Keratinocyte (primary cell): Measurements from ENCODE around the gene NEK10. TPM values are rescaled to one million over a fixed set of nuclear protein-coding genes. Genes with fewer than 3 reads are reported as not detected.

Source experiments
- DNase-seq: peaks from one replicate; pipeline ENCODE4 v3.0.0-alpha.2; 2011; ENCODE audit warnings: low read depth, missing footprints, low spot score
- FAIRE-seq: peaks from 2 replicates; lab custom pipeline; 2011; peaks lifted over from hg19 to GRCh38; lab: Jason Lieb, UNC
- H2AFZ ChIP-seq: 2 replicates; pipeline ENCODE4 v1.6.0; 2012; ENCODE audit warnings: low read length, control low read depth, inconsistent platforms; ENCODE audit not compliant: control insufficient read depth
- H3K27ac ChIP-seq: 2 replicates; pipeline ENCODE4 v1.5.1; 2011; ENCODE audit warnings: low read length; ENCODE audit not compliant: control insufficient read depth, insufficient read depth
- H3K27me3 ChIP-seq: 3 replicates; pipeline ENCODE4 v1.6.0; 2011; ENCODE audit warnings: low read length; ENCODE audit not compliant: control insufficient read depth, insufficient read depth; ENCODE audit errors: extremely low read depth
- H3K36me3 ChIP-seq, 2 experiments: 2 replicates in 1 of 2; 3 replicates in 1 of 2; pipeline ENCODE4 v1.5.1; 2011; ENCODE audit warnings: low read length in 2 of 2, mild to moderate bottlenecking in 1 of 2; ENCODE audit not compliant: control insufficient read depth in 2 of 2, insufficient read depth in 2 of 2; ENCODE audit errors: extremely low read depth in 1 of 2
- H3K4me1 ChIP-seq: 3 replicates; pipeline ENCODE4 v1.5.1; 2011; ENCODE audit warnings: low read length; ENCODE audit not compliant: control insufficient read depth, insufficient read depth; ENCODE audit errors: extremely low read depth
- H3K4me2 ChIP-seq: 3 replicates; pipeline ENCODE4 v1.6.0; 2011; ENCODE audit warnings: low read depth, low read length; ENCODE audit not compliant: control insufficient read depth, insufficient read depth; ENCODE audit errors: extremely low read depth
- H3K4me3 ChIP-seq, 3 experiments: fragments of 200-600 bp in 1 of 3; sonication (generic) in 1 of 3; 2 replicates in 2 of 3; 3 replicates in 1 of 3; pipeline ENCODE4 v1.5.1; 2011 to 2016; ENCODE audit warnings: low read length in 3 of 3, mild to moderate bottlenecking in 3 of 3, control low read depth in 2 of 3, inconsistent platforms in 1 of 3, low read depth in 1 of 3, mixed read lengths in 1 of 3, mixed run types in 1 of 3, moderate library complexity in 1 of 3; ENCODE audit not compliant: control insufficient read depth in 2 of 3, insufficient read depth in 2 of 3; ENCODE audit errors: extremely low read depth in 1 of 3
- H3K79me2 ChIP-seq: 2 replicates; pipeline ENCODE4 v1.6.0; 2012; ENCODE audit warnings: low read length; ENCODE audit not compliant: control insufficient read depth, insufficient read depth
- H3K9ac ChIP-seq: 3 replicates; pipeline ENCODE4 v1.6.0; 2011; ENCODE audit warnings: low read length; ENCODE audit not compliant: control insufficient read depth, insufficient read depth; ENCODE audit errors: extremely low read depth
- H3K9me1 ChIP-seq: 3 replicates; pipeline ENCODE4 v1.6.0; 2011; ENCODE audit warnings: low read length; ENCODE audit not compliant: control insufficient read depth, insufficient read depth; ENCODE audit errors: extremely low read depth
- H3K9me3 ChIP-seq: 2 replicates; pipeline ENCODE4 v1.5.1; 2012; ENCODE audit warnings: low read depth, low read length; ENCODE audit not compliant: control insufficient read depth
- H4K20me1 ChIP-seq: 3 replicates; pipeline ENCODE4 v1.6.0; 2011; ENCODE audit warnings: low read length; ENCODE audit not compliant: control insufficient read depth, insufficient read depth; ENCODE audit errors: extremely low read depth
- CTCF ChIP-seq, 3 experiments: IDR thresholded peaks in 1 of 3; conservative IDR thresholded peaks in 1 of 3; optimal IDR thresholded peaks in 1 of 3; 2 replicates in 2 of 3; 3 replicates in 1 of 3; pipeline versions ENCODE3 to v1.5.1; 2011; ENCODE audit warnings: low read length in 3 of 3, mild to moderate bottlenecking in 3 of 3, moderate library complexity in 2 of 3, control low read depth in 1 of 3, inconsistent platforms in 1 of 3; ENCODE audit not compliant: insufficient read depth in 2 of 3; ENCODE audit errors: extremely low read depth in 1 of 3
- EZH2 ChIP-seq: IDR thresholded peaks from one replicate; pipeline ENCODE4 v1.6.1; 2012; ENCODE audit warnings: inconsistent platforms, mild to moderate bottlenecking, low read length, moderate library complexity
- dilution Hi-C: fragments of 300-500 bp; cut with MboI; formaldehyde crosslinking; loops from one replicate; pipeline ENCODE4 v1.7.0; 2020; ENCODE audit warnings: low sequenced_read_pairs; ENCODE audit not compliant: extremely low pct_ligation_motif_present
- polyA plus RNA-seq, 5 experiments: library from polyadenylated mRNA; depleted of rRNA in 3 of 5; stranded (reverse) in 3 of 5; stranded (forward) in 1 of 5; unstranded in 1 of 5; fragments of >200 nt; gene quantifications; 1 replicate in 1 of 5; 2 replicates in 3 of 5; 3 replicates in 1 of 5; pipeline versions ENCODE4 v1.2.1 to v1.2.3, GENCODE V29; 2011 to 2012; ENCODE audit warnings: missing spikeins in 2 of 5, low read depth in 1 of 5, low replicate concordance in 1 of 5

Gene NEK10
- polyA plus RNA-seq, 1 donor (not counting 4 experiments of a cell fraction or from before 2014, with no cell fraction given): 0.98 TPM

GRCh38 chr3:27224197-27224596 lies 145.0 kb downstream of the NEK10 start:
- no peak overlapping the region for H2AFZ ChIP-seq
- no peaks in the 10 kb centered on the region for H3K36me3 ChIP-seq
- DNase-seq (no peak), FAIRE-seq (no peak)
- no peaks in the 10 kb centered on the region for H3K27me3 ChIP-seq
- H3K27ac ChIP-seq: no peak overlapping the region
- no peak overlapping the region for H3K9ac ChIP-seq
- dilution Hi-C loops: no loop called here
- H3K9me1 ChIP-seq: no peaks in the 10 kb centered on the region
- H3K4me1 ChIP-seq: no peaks in the 10 kb centered on the region
- H3K4me2 ChIP-seq: no peak overlapping the region
- TF ChIP-seq CTCF (optimal IDR thresholded peaks at IDR 0.05 in 1 of 3, IDR thresholded peaks at IDR 0.05 in 1 of 3, conservative IDR thresholded peaks at IDR 0.05 in 1 of 3; ENCODE audit: extremely low read depth in 1 of 3, insufficient read depth in 2 of 3, low read length in 3 of 3) (no peak), EZH2 (no peak)
- H3K79me2 ChIP-seq: no peaks in the 10 kb centered on the region
- no peak overlapping the region for H3K4me3 ChIP-seq
- no peaks in the 10 kb centered on the region for H4K20me1 ChIP-seq
- no peaks in the 10 kb centered on the region for H3K9me3 ChIP-seq

DNA sequence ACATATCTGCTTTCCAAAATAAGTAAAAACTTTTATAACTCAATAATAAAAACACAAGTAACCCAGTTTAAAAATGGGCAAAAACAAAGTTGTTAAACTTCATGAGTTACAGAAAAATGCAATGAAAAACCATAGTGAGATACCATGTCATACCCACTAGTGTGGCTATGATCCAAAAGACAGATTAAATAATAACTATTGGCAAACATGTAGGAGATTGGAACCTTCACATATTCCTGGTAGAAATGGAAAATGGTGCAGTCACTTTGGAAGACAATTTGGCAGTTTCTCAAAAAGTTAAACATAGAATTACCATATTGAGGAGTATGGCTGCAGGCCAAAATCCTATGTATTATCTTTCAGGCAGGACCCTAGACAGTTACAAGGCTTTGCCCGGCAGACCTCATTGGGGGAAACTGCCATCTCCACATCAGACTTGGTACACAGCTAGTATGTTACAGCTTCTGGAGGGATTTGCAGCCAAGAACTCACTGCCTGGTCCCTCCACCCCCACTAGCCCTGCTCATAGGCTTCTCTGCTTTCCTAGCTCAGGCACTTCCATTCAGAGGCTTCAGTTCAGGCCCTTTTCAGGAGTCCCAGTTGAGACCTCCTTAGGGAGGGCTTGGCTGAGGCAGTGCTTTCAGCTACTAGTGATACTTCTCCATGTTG lies 147.8 kb downstream of the NEK10 start:
- Histone ChIP-seq H3K4me3 (no peak overlapping the region), H2AFZ (no peak overlapping the region), H3K79me2 (no peaks in the 10 kb centered on the region), H3K4me2 (no peak overlapping the region), H3K9me1 (no peaks in the 10 kb centered on the region), H4K20me1 (no peaks in the 10 kb centered on the region), H3K27ac (no peak overlapping the region), H3K27me3 (no peaks in the 10 kb centered on the region), H3K9ac (no peak overlapping the region), H3K4me1 (peaks cover 8% of the 10 kb centered on the region), H3K36me3 (no peaks in the 10 kb centered on the region), H3K9me3 (no peaks in the 10 kb centered on the region)
- DNase-seq (no peak), FAIRE-seq (no peak)
- TF ChIP-seq EZH2 (no peak), CTCF (optimal IDR thresholded peaks at IDR 0.05 in 1 of 3, IDR thresholded peaks at IDR 0.05 in 1 of 3, conservative IDR thresholded peaks at IDR 0.05 in 1 of 3; ENCODE audit: extremely low read depth in 1 of 3, insufficient read depth in 2 of 3, low read length in 3 of 3) (no peak)
- dilution Hi-C loops: no loop called here
